Thoracic aorta (tissue), 2 donors: Measurements from ENCODE around the gene KLF3. TPM values are rescaled to one million over a fixed set of nuclear protein-coding genes. Genes with fewer than 3 reads are reported as not detected.

Experiments
- ATAC-seq: fragments of 150-250 bp; one replicate; pipeline ENCODE4 v1.8.0; 2017; ENCODE audit warnings: low read depth; ENCODE audit not compliant: insufficient number of reproducible peaks, low FRiP score
- DNase-seq: peaks from one replicate; pipeline ENCODE4 v3.0.0-alpha.2; 2020; ENCODE audit warnings: low spot score
- H3K27ac ChIP-seq, 2 donors: fragments of 200-600 bp; sonication (generic); 1 replicate in 1 of 2; 2 replicates in 1 of 2; pipeline ENCODE4 v1.5.1; 2016; ENCODE audit warnings: mild to moderate bottlenecking in 2 of 2, moderate library complexity in 2 of 2
- H3K27me3 ChIP-seq: fragments of 200-600 bp; sonication (generic); replicated peaks from 2 replicates; pipeline ENCODE4 v1.6.0; 2016; ENCODE audit warnings: mild to moderate bottlenecking; ENCODE audit not compliant: insufficient read depth
- H3K36me3 ChIP-seq: fragments of 200-600 bp; sonication (generic); one replicate; pipeline ENCODE4 v1.5.1; 2016
- H3K4me1 ChIP-seq, 2 donors: fragments of 200-600 bp; sonication (generic); 1 replicate in 1 of 2; 2 replicates in 1 of 2; pipeline versions ENCODE4 v1.5.1 to v1.6.0; 2016; ENCODE audit warnings: low read depth in 2 of 2, mild to moderate bottlenecking in 1 of 2; ENCODE audit not compliant: control insufficient read depth in 1 of 2
- H3K4me3 ChIP-seq: fragments of 200-600 bp; sonication (generic); 2 replicates; pipeline ENCODE4 v1.5.1; 2016; ENCODE audit warnings: mild to moderate bottlenecking
- H3K9me3 ChIP-seq: fragments of 200-600 bp; sonication (generic); 2 replicates; pipeline ENCODE4 v1.5.1; 2016
- CTCF ChIP-seq: fragments of 200-600 bp; sonication (generic); IDR thresholded peaks from one replicate; pipeline ENCODE4 v1.5.1; 2019; ENCODE audit warnings: antibody characterized with exemption
- total RNA-seq, 2 donors: library from RNA; depleted of rRNA; stranded (reverse); fragments of >200 nt; gene quantifications; one replicate each; pipeline versions ENCODE4 v1.1.0 to v1.2.3, GENCODE V29; 2016

Gene KLF3
- total RNA-seq, 2 donors from 2014 or later: 45.8 to 53.4 TPM

- DNase-seq (no peak), ATAC-seq (no peak)
- Histone ChIP-seq H3K4me3 (peak overlapping the region; percentile 86), H3K27me3 (no peaks in the 10 kb centered on the region), H3K9me3 (no peaks in the 10 kb centered on the region), H3K36me3 (no peaks in the 10 kb centered on the region), H3K27ac (peak overlapping the region; percentile 96 to 99), H3K4me1 (peaks cover 13 to 24% of the 10 kb centered on the region in 2 donors)
- TF ChIP-seq CTCF: no peak
Measured at GRCh38 chr4:38662522-38663089, 1.4 kb upstream of the KLF3 start.

GRCh38 chr4:38663090-38663800 lies 754 bp upstream of the KLF3 start:
- Histone ChIP-seq H3K27me3 (no peaks in the 10 kb centered on the region), H3K4me1 (peaks cover 19 to 30% of the 10 kb centered on the region in 2 donors), H3K9me3 (no peaks in the 10 kb centered on the region), H3K27ac (peak overlapping the region; percentile 96 to 99), H3K36me3 (no peaks in the 10 kb centered on the region), H3K4me3 (peak overlapping the region; percentile 86)
- ATAC-seq: peak; percentile 39
- TF ChIP-seq CTCF: no peak
- no peak for DNase-seq

- H3K27ac ChIP-seq: peak overlapping the region; percentile 98 to 100
- no peaks in the 10 kb centered on the region for H3K36me3 ChIP-seq
- H3K9me3 ChIP-seq: no peaks in the 10 kb centered on the region
- no peak for TF ChIP-seq CTCF
- no peaks in the 10 kb centered on the region for H3K27me3 ChIP-seq
- DNase-seq (no peak), ATAC-seq (no peak)
- H3K4me3 ChIP-seq: peak overlapping the region; percentile 99
- peaks cover 31 to 45% of the 10 kb centered on the region in 2 donors for H3K4me1 ChIP-seq
Measured at GRCh38 chr4:38664706-38665401, 855 bp downstream of the KLF3 start.

GRCh38 chr4:38665551-38666411 lies 1.8 kb downstream of the KLF3 start:
- no peak for TF ChIP-seq CTCF
- Histone ChIP-seq H3K27me3 (no peaks in the 10 kb centered on the region), H3K4me3 (peak overlapping the region; percentile 99), H3K9me3 (no peaks in the 10 kb centered on the region), H3K27ac (peak overlapping the region; percentile 98 to 100), H3K36me3 (no peaks in the 10 kb centered on the region), H3K4me1 (peaks cover 40 to 54% of the 10 kb centered on the region in 2 donors)
- ATAC-seq (no peak), DNase-seq (no peak)
